NT2/D1 (cell line): ENCODE results near the gene PPP1R2B.

ENCODE experiments used
- YY1 ChIP-seq: IDR thresholded peaks from 2 replicates; pipeline ENCODE4 v1.6.1; 2011; ENCODE audit not compliant: insufficient read length, insufficient read depth
- ZNF274 ChIP-seq: IDR thresholded peaks from 2 replicates; pipeline ENCODE4 v1.6.1; 2011; ENCODE audit warnings: mild to moderate bottlenecking, low read depth, low read length

DNA sequence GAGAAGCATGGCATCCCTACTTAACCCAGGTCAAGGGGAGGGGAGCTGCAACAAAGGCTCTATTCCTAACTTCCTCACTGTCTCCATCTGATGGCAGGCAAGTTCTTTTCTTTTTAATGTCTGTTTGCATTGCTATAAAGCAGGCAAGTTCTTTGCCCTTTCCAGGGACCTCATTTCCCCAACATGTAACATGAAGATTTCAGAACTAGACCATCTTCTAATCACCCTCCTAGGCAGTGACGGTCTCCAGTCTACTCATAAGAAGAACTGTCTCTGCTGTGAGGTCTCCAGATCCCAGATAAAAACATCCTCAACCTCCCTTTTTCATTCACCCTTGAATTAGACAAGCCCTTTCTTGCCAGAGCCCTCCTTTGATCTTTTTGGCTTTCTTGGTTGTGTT lies 42.1 kb downstream of the PPP1R2B start:
- TF ChIP-seq YY1 (no peak), ZNF274 (no peak)
